H1 (cell line): ENCODE measurements around the gene TRIM9. TPM values are rescaled to one million over a fixed set of nuclear protein-coding genes. Genes with fewer than 3 reads are reported as not detected.

Experiments
- GTF2F1 ChIP-seq: IDR thresholded peaks from 2 replicates; pipeline ENCODE4 v1.6.1; 2012; ENCODE audit warnings: low read depth, low read length, improper control_type of control experiment, borderline replicate concordance
- JUN ChIP-seq: IDR thresholded peaks from 2 replicates; pipeline ENCODE4 v1.6.1; 2011; ENCODE audit warnings: low read depth, mild to moderate bottlenecking, improper control_type of control experiment, low read length
- KDM4A ChIP-seq: IDR thresholded peaks from one replicate; pipeline ENCODE4 v1.7.1; 2012; ENCODE audit warnings: low read depth, mild to moderate bottlenecking, moderate library complexity, low read length, inconsistent platforms; ENCODE audit not compliant: severe bottlenecking
- POU5F1 ChIP-seq: IDR thresholded peaks from 2 replicates; pipeline ENCODE4 v1.6.1; 2011; ENCODE audit warnings: low read depth, mild to moderate bottlenecking, low read length, moderate library complexity
- RAD21 ChIP-seq, 2 experiments: IDR thresholded peaks in 1 of 2; conservative IDR thresholded peaks in 1 of 2; 2 replicates each; pipeline ENCODE4 v1.6.1; 2011; ENCODE audit warnings: low read depth in 2 of 2, low read length in 2 of 2, improper control_type of control experiment in 1 of 2, inconsistent platforms in 1 of 2, mild to moderate bottlenecking in 1 of 2, moderate library complexity in 1 of 2
- RBBP5 ChIP-seq: IDR thresholded peaks from 2 replicates; pipeline ENCODE4 v1.7.1; 2012; ENCODE audit warnings: low read depth, mild to moderate bottlenecking, inconsistent platforms, low read length, moderate library complexity, borderline replicate concordance
- SAP30 ChIP-seq: fragments of 300-600 bp; sonication (generic); IDR thresholded peaks from 2 replicates; pipeline ENCODE4 v1.7.1; 2012; ENCODE audit warnings: low read length, moderate library complexity, mild to moderate bottlenecking, inconsistent platforms; ENCODE audit not compliant: insufficient read depth, insufficient replicate concordance
- SUZ12 ChIP-seq: fragments of 200-600 bp; sonication (generic); IDR thresholded peaks from 2 replicates; pipeline ENCODE4 v1.6.1; 2012; ENCODE audit warnings: mild to moderate bottlenecking, inconsistent platforms, low read length, moderate library complexity, mixed read lengths
- TAF7 ChIP-seq: optimal IDR thresholded peaks from 2 replicates; pipeline ENCODE3; 2011; ENCODE audit warnings: low read depth, mild to moderate bottlenecking, inconsistent platforms, low read length, moderate library complexity, borderline replicate concordance
- TEAD4 ChIP-seq: IDR thresholded peaks from 2 replicates; pipeline ENCODE4 v1.6.1; 2012; ENCODE audit warnings: low read depth, low read length, inconsistent platforms, mixed read lengths
- polyA plus RNA-seq, 7 experiments: library from polyadenylated mRNA; depleted of rRNA in 3 of 7; stranded (reverse) in 5 of 7; unstranded in 2 of 7; fragments of >200 nt in 5 of 7; fragments of 200-250 nt in 2 of 7; gene quantifications; 1 replicate in 5 of 7; 2 replicates in 1 of 7; 4 replicates in 1 of 7; pipeline versions ENCODE4 v1.2.1 to v1.2.3, GENCODE V29; 2011 to 2013; ENCODE audit warnings: missing spikeins in 2 of 7, mixed read lengths in 2 of 7
- total RNA-seq: library from RNA; stranded (reverse); fragmentation: NEBNext Ultra II Directional; extraction: Animal tissue kit (Norgen Biotek cat#: 25700); gene quantifications from 2 replicates; pipeline ENCODE4 v1.2.1, GENCODE V29; 2021
- TF ChIP-seq, protein P1 (sequence below): IDR thresholded peaks from 2 replicates; pipeline ENCODE4 v1.6.1; 2011; ENCODE audit warnings: low read depth, mild to moderate bottlenecking, low read length; ENCODE audit not compliant: insufficient read depth

TRIM9 gene
- total and polyA plus RNA-seq, 2 of the 8 experiments (the other 6 are each of a cell fraction or from before 2014, with no cell fraction given): 2.7 to 5.4 TPM

DNA sequence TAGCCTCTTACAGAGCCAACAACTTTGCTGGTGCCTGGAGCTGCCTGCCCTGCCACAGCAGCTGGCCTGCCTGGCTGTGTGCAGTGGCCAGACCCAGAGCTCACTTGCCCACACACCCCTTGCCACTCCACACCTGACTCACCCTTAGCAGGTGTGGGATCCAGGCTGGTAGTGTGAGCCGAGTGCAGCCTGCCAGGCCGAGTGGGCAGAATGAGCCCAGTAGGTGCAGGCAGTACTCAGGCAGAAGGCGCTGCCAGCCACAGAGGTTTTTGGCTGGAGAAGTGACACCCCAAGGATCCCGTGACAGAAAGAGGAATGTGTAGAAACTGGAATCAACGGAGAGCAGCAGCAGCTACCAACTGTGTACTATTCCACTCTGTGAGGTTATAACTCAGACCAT lies 120.8 kb downstream of the TRIM9 start (continued):
- TF ChIP-seq SAP30 (no peak), RBBP5 (no peak), SUZ12 (no peak), RAD21 (IDR thresholded peaks at IDR 0.05 in 1 of 2, conservative IDR thresholded peaks at IDR 0.05 in 1 of 2; ENCODE audit: low read depth in 2 of 2, low read length in 2 of 2) (no peak), POU5F1 (no peak), JUN (no peak), GTF2F1 (no peak), TEAD4 (no peak), KDM4A (no peak), TAF7 (no peak)
- TF ChIP-seq, protein P1, sequence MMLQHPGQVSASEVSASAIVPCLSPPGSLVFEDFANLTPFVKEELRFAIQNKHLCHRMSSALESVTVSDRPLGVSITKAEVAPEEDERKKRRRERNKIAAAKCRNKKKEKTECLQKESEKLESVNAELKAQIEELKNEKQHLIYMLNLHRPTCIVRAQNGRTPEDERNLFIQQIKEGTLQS: no peak
